Esophagus (tissue), 2 donors: Measurements from ENCODE around the gene PUM1. TPM values are rescaled to one million over a fixed set of nuclear protein-coding genes. Genes with fewer than 3 reads are reported as not detected.
"Not testable (repeated sequence)": the region's sequence is repeated elsewhere in the genome, so short reads cannot be mapped to it uniquely, and the experiment has no call there.

Source experiments
- H3K27ac ChIP-seq, 2 donors: one replicate each; pipeline ENCODE4 v1.5.1; 2013; ENCODE audit warnings: low read depth in 2 of 2, mild to moderate bottlenecking in 2 of 2, inconsistent platforms in 1 of 2, low read length in 1 of 2, moderate library complexity in 1 of 2
- H3K27me3 ChIP-seq, 2 donors: one replicate each; pipeline ENCODE4 v1.6.1; 2013; ENCODE audit warnings: low read length in 2 of 2, control low read depth in 1 of 2, mild to moderate bottlenecking in 1 of 2; ENCODE audit not compliant: insufficient read depth in 2 of 2, control insufficient read depth in 1 of 2
- H3K36me3 ChIP-seq, 2 donors: one replicate each; pipeline ENCODE4 v1.6.1; 2013; ENCODE audit warnings: low read length in 1 of 2; ENCODE audit not compliant: control insufficient read depth in 2 of 2, insufficient read depth in 2 of 2
- H3K4me1 ChIP-seq, 2 donors: one replicate each; pipeline ENCODE4 v1.6.1; 2013; ENCODE audit warnings: low read length in 1 of 2; ENCODE audit not compliant: control insufficient read depth in 2 of 2, insufficient read depth in 2 of 2
- H3K4me3 ChIP-seq, 2 donors: one replicate each; pipeline ENCODE4 v1.5.1; 2013; ENCODE audit warnings: low read length in 2 of 2, mild to moderate bottlenecking in 2 of 2, low read depth in 1 of 2, moderate library complexity in 1 of 2
- H3K9me3 ChIP-seq, 2 donors: one replicate each; pipeline ENCODE4 v1.6.1; 2013; ENCODE audit warnings: mild to moderate bottlenecking in 2 of 2, low read depth in 1 of 2, low read length in 1 of 2, moderate library complexity in 1 of 2; ENCODE audit not compliant: control insufficient read depth in 2 of 2, insufficient read depth in 1 of 2
- WGBS, 2 donors: extraction: QIAGEN DNeasy Blood & Tissue Kit; methylation state at CpG; one replicate each; pipeline ENCODE4 v1.1.7; 2013; 5-methylcytosine and 5-hydroxymethylcytosine counted together
- polyA plus RNA-seq, 2 donors: library from polyadenylated mRNA; stranded (reverse); fragments of 200-250 nt; gene quantifications; one replicate each; pipeline ENCODE4 v1.2.3, GENCODE V29; 2013
- donor health status: healthy with polysubstance abuse.
- donor health status: Bipolar disorder and iron deficiency.

The PUM1 gene
- polyA plus RNA-seq, 2 donors, result 15.7 to 16.4 TPM

GRCh38 chr1:30942326-30942963 lies 123.1 kb downstream of the PUM1 start:
- peaks cover 12 to 22% of the 10 kb centered on the region in 2 donors for H3K36me3 ChIP-seq
- WGBS, 2 donors, result 89% methylated on average over 7 of the region's 7 CpGs

DNA sequence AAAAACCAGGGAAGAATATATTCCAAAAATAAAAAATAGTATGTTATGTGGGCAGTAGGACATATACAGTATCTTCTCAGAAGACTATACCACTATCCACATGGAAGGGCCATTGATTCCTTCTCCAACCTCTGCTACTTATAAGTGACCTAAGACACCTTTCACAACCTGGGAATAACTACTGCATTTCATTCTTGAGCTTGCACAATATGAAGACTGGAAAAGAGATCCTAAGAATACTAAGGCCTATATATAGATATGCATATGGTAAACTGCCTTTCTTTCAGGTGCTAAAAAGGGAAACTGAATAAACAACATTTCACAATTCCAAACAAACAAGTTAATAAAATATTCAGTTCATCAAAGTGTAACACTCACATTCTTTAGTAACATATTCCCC lies 125.0 kb downstream of the PUM1 start:
- no peaks in the 10 kb centered on the region for H3K9me3 ChIP-seq
- no peak overlapping the region for H3K27ac ChIP-seq
- H3K4me1 ChIP-seq, result no peaks in the 10 kb centered on the region
- no peaks in the 10 kb centered on the region for H3K27me3 ChIP-seq
- peaks cover 19 to 32% of the 10 kb centered on the region in 2 donors for H3K36me3 ChIP-seq
- no peak overlapping the region for H3K4me3 ChIP-seq

More at GRCh38 chr1:30942326-30942963, 123.1 kb downstream of the PUM1 start:
- no peaks in the 10 kb centered on the region for H3K27me3 ChIP-seq
- H3K27ac ChIP-seq, result no peak overlapping the region
- H3K4me1 ChIP-seq, result no peaks in the 10 kb centered on the region
- no peak overlapping the region for H3K4me3 ChIP-seq
- no peaks in the 10 kb centered on the region for H3K9me3 ChIP-seq

DNA sequence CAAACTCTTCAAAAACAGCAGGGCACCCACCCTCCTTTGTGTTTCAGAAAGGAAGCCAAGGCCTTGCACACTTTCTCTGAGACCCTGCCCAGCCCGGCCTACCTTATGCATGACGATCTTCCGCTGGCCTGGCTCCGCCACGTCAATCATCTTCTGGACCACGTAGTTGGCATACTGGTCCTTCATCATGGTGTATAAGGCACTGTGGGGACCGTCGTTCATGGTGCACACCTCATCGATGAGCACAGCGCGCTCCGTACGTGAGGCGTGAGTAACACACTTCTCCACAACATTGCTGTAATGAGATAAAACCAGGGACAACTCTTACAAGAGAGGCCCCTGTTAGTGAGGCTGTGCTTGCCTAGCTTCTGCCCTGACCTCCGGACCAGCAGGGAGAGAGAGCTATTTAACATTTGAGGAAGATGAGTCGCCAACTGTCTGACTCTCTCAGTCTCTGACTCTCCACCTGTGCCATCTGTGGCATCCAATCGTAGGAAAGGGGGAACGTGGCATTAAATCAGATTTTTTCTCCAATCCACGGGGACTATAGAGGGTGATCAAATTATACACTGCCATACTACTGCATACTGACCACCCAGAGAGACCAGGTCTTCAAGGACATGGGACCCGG lies 128.9 kb downstream of the PUM1 start:
- Histone ChIP-seq H3K9me3 (no peaks in the 10 kb centered on the region), H3K4me1 (no peaks in the 10 kb centered on the region), H3K4me3 (no peak overlapping the region), H3K36me3 (peaks cover 35 to 36% of the 10 kb centered on the region in 2 donors), H3K27ac (no peak overlapping the region), H3K27me3 (no peaks in the 10 kb centered on the region)
- WGBS, 2 donors, result 92 to 95% methylated on average over 20 of the region's 20 CpGs

GRCh38 chr1:30935758-30936157 lies 129.8 kb downstream of the PUM1 start:
- no CpG with 5 or more reads among the region's 4 CpGs for WGBS, 2 donors
- not testable (repeated sequence) for H3K4me1 ChIP-seq, H3K9me3 ChIP-seq, H3K4me3 ChIP-seq, H3K27ac ChIP-seq, H3K27me3 ChIP-seq
- peaks cover 38% of the 10 kb centered on the region in 2 donors for H3K36me3 ChIP-seq

DNA sequence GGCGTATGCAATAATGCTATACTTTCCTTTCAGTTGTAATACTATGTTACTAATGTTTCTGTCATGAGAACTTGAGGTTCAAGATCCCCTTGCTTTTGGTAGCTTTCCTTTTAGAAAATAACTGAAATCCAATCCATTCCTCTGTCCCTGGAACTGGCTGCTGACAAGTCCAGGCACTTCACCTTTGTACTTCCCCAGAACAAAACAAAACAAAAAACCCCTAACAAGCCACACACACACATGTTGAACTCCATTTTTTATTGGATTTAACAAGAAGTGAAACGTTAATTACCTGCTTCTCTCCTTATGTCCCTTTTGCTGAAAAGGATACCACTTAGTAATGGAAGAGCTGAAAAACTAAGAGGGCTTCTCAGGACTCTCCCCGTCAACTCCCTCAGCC lies 130.9 kb downstream of the PUM1 start:
- no peaks in the 10 kb centered on the region for H3K9me3 ChIP-seq
- H3K4me3 ChIP-seq, result no peak overlapping the region
- WGBS, 2 donors, result 61 to 69% methylated on average over 3 of the region's 3 CpGs
- no peak overlapping the region for H3K27ac ChIP-seq
- H3K27me3 ChIP-seq, result no peaks in the 10 kb centered on the region
- H3K4me1 ChIP-seq, result no peaks in the 10 kb centered on the region
- peaks cover 34 to 35% of the 10 kb centered on the region in 2 donors for H3K36me3 ChIP-seq

DNA sequence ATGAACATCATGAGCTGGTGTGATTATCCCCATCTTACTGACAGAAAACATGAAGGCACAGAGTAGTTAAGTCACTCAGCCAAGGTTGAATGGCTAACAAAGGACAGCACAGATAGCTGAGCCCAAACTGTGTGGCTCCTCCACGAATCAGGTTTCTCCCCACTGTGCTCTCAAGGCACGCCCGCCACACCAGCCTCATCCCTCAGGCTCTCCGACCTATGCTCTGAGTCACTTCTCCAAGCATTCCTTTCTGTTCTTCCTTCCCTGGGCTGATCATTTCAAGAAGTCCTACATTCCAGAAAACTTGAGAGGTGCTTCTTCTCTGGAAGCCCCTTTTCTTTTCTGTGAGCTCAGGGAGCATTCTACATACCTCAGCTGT lies 131.7 kb downstream of the PUM1 start:
- Histone ChIP-seq H3K36me3 (peaks cover 33 to 34% of the 10 kb centered on the region in 2 donors), H3K27ac (no peak overlapping the region)
- 53 to 72% methylated on average over 4 of the region's 4 CpGs for WGBS, 2 donors

GRCh38 chr1:30930631-30931173 lies 134.8 kb downstream of the PUM1 start:
- 68 to 70% methylated on average over 6 of the region's 6 CpGs for WGBS, 2 donors
- no peak overlapping the region for H3K4me3 ChIP-seq
- peaks cover 0 to 2% of the 10 kb centered on the region in 2 donors for H3K4me1 ChIP-seq
- H3K27me3 ChIP-seq, result no peaks in the 10 kb centered on the region
- peaks cover 19 to 22% of the 10 kb centered on the region in 2 donors for H3K36me3 ChIP-seq
- H3K9me3 ChIP-seq, result no peaks in the 10 kb centered on the region
- no peak overlapping the region for H3K27ac ChIP-seq

More for the DNA sequence above, 131.7 kb downstream of the PUM1 start:
- H3K4me1 ChIP-seq, result peaks cover 0 to 2% of the 10 kb centered on the region in 2 donors
- H3K4me3 ChIP-seq, result no peak overlapping the region
- H3K9me3 ChIP-seq, result no peaks in the 10 kb centered on the region
- H3K27me3 ChIP-seq, result no peaks in the 10 kb centered on the region

DNA sequence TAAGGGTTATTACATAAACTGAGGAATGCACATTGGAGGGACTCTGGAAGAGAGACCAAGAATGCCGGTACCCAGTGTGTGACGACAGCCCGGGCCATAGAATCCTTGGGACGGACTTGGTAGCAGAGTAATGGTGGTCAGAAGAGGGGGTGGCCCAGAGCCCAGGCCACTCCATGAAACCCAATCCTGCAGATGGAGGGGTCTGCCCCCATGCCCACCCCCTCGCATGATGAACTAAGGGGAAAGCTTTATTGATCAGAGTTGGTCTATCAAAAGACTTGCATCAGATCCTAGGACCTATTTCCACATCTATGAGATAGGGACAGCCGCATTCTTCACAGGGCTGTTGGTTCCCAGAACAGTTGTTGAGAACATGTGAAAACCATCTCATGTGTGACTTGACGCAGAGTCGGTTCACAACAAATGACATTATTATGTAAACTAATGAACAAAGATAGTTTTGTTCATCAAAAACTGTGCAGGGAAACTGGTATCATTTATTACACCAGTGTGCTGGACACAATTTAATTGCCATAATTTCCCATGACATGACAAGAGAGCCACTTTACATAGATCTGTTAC lies 135.5 kb downstream of the PUM1 start:
- WGBS, 2 donors, result 73 to 78% methylated on average over 8 of the region's 8 CpGs
- Histone ChIP-seq H3K9me3 (no peaks in the 10 kb centered on the region), H3K4me1 (peaks cover 0 to 2% of the 10 kb centered on the region in 2 donors), H3K4me3 (no peak overlapping the region), H3K27me3 (no peaks in the 10 kb centered on the region), H3K27ac (no peak overlapping the region), H3K36me3 (peaks cover 15 to 18% of the 10 kb centered on the region in 2 donors)

DNA sequence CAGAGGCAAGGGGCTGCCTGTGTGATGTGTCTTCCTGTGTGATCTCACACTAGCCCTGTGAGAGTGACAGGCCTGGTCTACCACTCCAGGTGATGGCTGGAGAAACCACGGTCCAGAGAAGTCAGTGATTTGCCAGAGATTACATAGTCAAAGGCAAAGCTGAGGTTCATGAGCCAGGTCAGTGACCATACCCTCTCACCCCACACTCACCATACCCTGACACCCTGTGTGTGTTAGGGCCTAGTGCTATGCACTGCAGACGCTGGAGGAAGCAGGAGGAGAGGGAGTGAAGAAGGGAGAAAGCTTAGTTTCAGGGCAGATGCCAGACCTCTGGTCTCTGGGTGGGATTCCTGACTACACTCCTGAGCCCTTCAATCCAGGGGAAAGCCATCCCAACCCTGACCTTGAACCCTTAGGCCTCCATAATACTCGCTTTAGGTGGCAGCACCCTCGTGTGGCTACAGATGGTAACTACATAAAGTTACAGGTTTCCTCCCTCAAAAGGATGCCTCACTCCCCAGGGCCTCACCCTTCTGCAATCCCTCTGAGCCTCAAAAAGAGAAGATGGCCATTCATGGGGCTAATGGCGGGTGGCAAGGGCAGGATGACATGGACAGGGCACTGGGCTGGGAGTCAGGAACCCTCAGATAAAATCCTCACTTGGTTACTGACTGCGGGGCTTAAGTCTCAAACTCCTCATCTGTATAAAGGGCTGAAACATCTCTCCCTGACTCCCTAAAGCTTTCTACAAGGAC lies 136.2 kb downstream of the PUM1 start:
- H3K27ac ChIP-seq, result no peak overlapping the region

More for the DNA sequence above, 136.2 kb downstream of the PUM1 start:
- peaks cover 9 to 13% of the 10 kb centered on the region in 2 donors for H3K36me3 ChIP-seq
- 50 to 53% methylated on average over 6 of the region's 6 CpGs for WGBS, 2 donors
- peaks cover 0 to 2% of the 10 kb centered on the region in 2 donors for H3K4me1 ChIP-seq
- no peaks in the 10 kb centered on the region for H3K9me3 ChIP-seq
- H3K4me3 ChIP-seq, result no peak overlapping the region
- no peaks in the 10 kb centered on the region for H3K27me3 ChIP-seq
